Keratinocyte (primary cell): ENCODE measurements around the gene SPAG16. TPM values are rescaled to one million over a fixed set of nuclear protein-coding genes. Genes with fewer than 3 reads are reported as not detected.

Experiments
- DNase-seq: peaks from one replicate; pipeline ENCODE4 v3.0.0-alpha.2; 2011; ENCODE audit warnings: low read depth, missing footprints, low spot score
- FAIRE-seq: peaks from 2 replicates; lab custom pipeline; 2011; peaks lifted over from hg19 to GRCh38; lab: Jason Lieb, UNC
- H2AFZ ChIP-seq: 2 replicates; pipeline ENCODE4 v1.6.0; 2012; ENCODE audit warnings: low read length, control low read depth, inconsistent platforms; ENCODE audit not compliant: control insufficient read depth
- H3K27ac ChIP-seq: 2 replicates; pipeline ENCODE4 v1.5.1; 2011; ENCODE audit warnings: low read length; ENCODE audit not compliant: control insufficient read depth, insufficient read depth
- H3K27me3 ChIP-seq: 3 replicates; pipeline ENCODE4 v1.6.0; 2011; ENCODE audit warnings: low read length; ENCODE audit not compliant: control insufficient read depth, insufficient read depth; ENCODE audit errors: extremely low read depth
- H3K36me3 ChIP-seq, 2 experiments: 2 replicates in 1 of 2; 3 replicates in 1 of 2; pipeline ENCODE4 v1.5.1; 2011; ENCODE audit warnings: low read length in 2 of 2, mild to moderate bottlenecking in 1 of 2; ENCODE audit not compliant: control insufficient read depth in 2 of 2, insufficient read depth in 2 of 2; ENCODE audit errors: extremely low read depth in 1 of 2
- H3K4me1 ChIP-seq: 3 replicates; pipeline ENCODE4 v1.5.1; 2011; ENCODE audit warnings: low read length; ENCODE audit not compliant: control insufficient read depth, insufficient read depth; ENCODE audit errors: extremely low read depth
- H3K4me2 ChIP-seq: 3 replicates; pipeline ENCODE4 v1.6.0; 2011; ENCODE audit warnings: low read depth, low read length; ENCODE audit not compliant: control insufficient read depth, insufficient read depth; ENCODE audit errors: extremely low read depth
- H3K4me3 ChIP-seq, 3 experiments: fragments of 200-600 bp in 1 of 3; sonication (generic) in 1 of 3; 2 replicates in 2 of 3; 3 replicates in 1 of 3; pipeline ENCODE4 v1.5.1; 2011 to 2016; ENCODE audit warnings: low read length in 3 of 3, mild to moderate bottlenecking in 3 of 3, control low read depth in 2 of 3, inconsistent platforms in 1 of 3, low read depth in 1 of 3, mixed read lengths in 1 of 3, mixed run types in 1 of 3, moderate library complexity in 1 of 3; ENCODE audit not compliant: control insufficient read depth in 2 of 3, insufficient read depth in 2 of 3; ENCODE audit errors: extremely low read depth in 1 of 3
- H3K79me2 ChIP-seq: 2 replicates; pipeline ENCODE4 v1.6.0; 2012; ENCODE audit warnings: low read length; ENCODE audit not compliant: control insufficient read depth, insufficient read depth
- H3K9ac ChIP-seq: 3 replicates; pipeline ENCODE4 v1.6.0; 2011; ENCODE audit warnings: low read length; ENCODE audit not compliant: control insufficient read depth, insufficient read depth; ENCODE audit errors: extremely low read depth
- H3K9me1 ChIP-seq: 3 replicates; pipeline ENCODE4 v1.6.0; 2011; ENCODE audit warnings: low read length; ENCODE audit not compliant: control insufficient read depth, insufficient read depth; ENCODE audit errors: extremely low read depth
- H3K9me3 ChIP-seq: 2 replicates; pipeline ENCODE4 v1.5.1; 2012; ENCODE audit warnings: low read depth, low read length; ENCODE audit not compliant: control insufficient read depth
- H4K20me1 ChIP-seq: 3 replicates; pipeline ENCODE4 v1.6.0; 2011; ENCODE audit warnings: low read length; ENCODE audit not compliant: control insufficient read depth, insufficient read depth; ENCODE audit errors: extremely low read depth
- CTCF ChIP-seq, 3 experiments: IDR thresholded peaks in 1 of 3; conservative IDR thresholded peaks in 1 of 3; optimal IDR thresholded peaks in 1 of 3; 2 replicates in 2 of 3; 3 replicates in 1 of 3; pipeline versions ENCODE3 to v1.5.1; 2011; ENCODE audit warnings: low read length in 3 of 3, mild to moderate bottlenecking in 3 of 3, moderate library complexity in 2 of 3, control low read depth in 1 of 3, inconsistent platforms in 1 of 3; ENCODE audit not compliant: insufficient read depth in 2 of 3; ENCODE audit errors: extremely low read depth in 1 of 3
- EZH2 ChIP-seq: IDR thresholded peaks from one replicate; pipeline ENCODE4 v1.6.1; 2012; ENCODE audit warnings: inconsistent platforms, mild to moderate bottlenecking, low read length, moderate library complexity
- dilution Hi-C: fragments of 300-500 bp; cut with MboI; formaldehyde crosslinking; loops from one replicate; pipeline ENCODE4 v1.7.0; 2020; ENCODE audit warnings: low sequenced_read_pairs; ENCODE audit not compliant: extremely low pct_ligation_motif_present
- polyA plus RNA-seq, 5 experiments: library from polyadenylated mRNA; depleted of rRNA in 3 of 5; stranded (reverse) in 3 of 5; stranded (forward) in 1 of 5; unstranded in 1 of 5; fragments of >200 nt; gene quantifications; 1 replicate in 1 of 5; 2 replicates in 3 of 5; 3 replicates in 1 of 5; pipeline versions ENCODE4 v1.2.1 to v1.2.3, GENCODE V29; 2011 to 2012; ENCODE audit warnings: missing spikeins in 2 of 5, low read depth in 1 of 5, low replicate concordance in 1 of 5

The SPAG16 gene
- polyA plus RNA-seq, 1 donor (not counting 4 experiments of a cell fraction or from before 2014, with no cell fraction given), result 19.6 TPM

- DNase-seq, result no peak
Observed at GRCh38 chr2:214014551-214015220, 730.4 kb downstream of the SPAG16 start.

GRCh38 chr2:214019229-214019972 is 735.1 kb downstream of the SPAG16 start:
- Histone ChIP-seq H3K27ac (peak overlapping the region; percentile 22), H3K4me2 (no peak overlapping the region), H3K9me1 (no peaks in the 10 kb centered on the region), H4K20me1 (no peaks in the 10 kb centered on the region), H3K27me3 (no peaks in the 10 kb centered on the region), H3K4me3 (no peak overlapping the region), H2AFZ (peak overlapping the region; percentile 21), H3K9me3 (no peaks in the 10 kb centered on the region), H3K79me2 (no peaks in the 10 kb centered on the region), H3K4me1 (peaks cover 11% of the 10 kb centered on the region), H3K36me3 (no peaks in the 10 kb centered on the region), H3K9ac (no peak overlapping the region)
- dilution Hi-C loops, result no loop called here
- FAIRE-seq (peak; percentile 90), DNase-seq (peak; percentile 26)
- TF ChIP-seq EZH2, result no peak

More at GRCh38 chr2:214014551-214015220, 730.4 kb downstream of the SPAG16 start:
- no peaks in the 10 kb centered on the region for H3K9me1 ChIP-seq
- no peak overlapping the region for H3K4me3 ChIP-seq
- H3K79me2 ChIP-seq, result no peaks in the 10 kb centered on the region
- no peaks in the 10 kb centered on the region for H3K27me3 ChIP-seq
- no peak overlapping the region for H3K9ac ChIP-seq
- dilution Hi-C loops, result no loop called here
- H4K20me1 ChIP-seq, result no peaks in the 10 kb centered on the region
- H3K4me1 ChIP-seq, result peaks cover 11% of the 10 kb centered on the region
- FAIRE-seq, result no peak
- no peak overlapping the region for H3K4me2 ChIP-seq
- no peaks in the 10 kb centered on the region for H3K9me3 ChIP-seq
- H3K27ac ChIP-seq, result no peak overlapping the region
- no peak for TF ChIP-seq EZH2
- TF ChIP-seq CTCF (optimal IDR thresholded peaks at IDR 0.05 in 1 of 3, IDR thresholded peaks at IDR 0.05 in 1 of 3, conservative IDR thresholded peaks at IDR 0.05 in 1 of 3; ENCODE audit: extremely low read depth in 1 of 3, insufficient read depth in 2 of 3, low read length in 3 of 3), result no peak
- H3K36me3 ChIP-seq, result no peaks in the 10 kb centered on the region
- no peak overlapping the region for H2AFZ ChIP-seq
